ENCODE data around the gene PSKH1.

The PSKH1 gene

DNA sequence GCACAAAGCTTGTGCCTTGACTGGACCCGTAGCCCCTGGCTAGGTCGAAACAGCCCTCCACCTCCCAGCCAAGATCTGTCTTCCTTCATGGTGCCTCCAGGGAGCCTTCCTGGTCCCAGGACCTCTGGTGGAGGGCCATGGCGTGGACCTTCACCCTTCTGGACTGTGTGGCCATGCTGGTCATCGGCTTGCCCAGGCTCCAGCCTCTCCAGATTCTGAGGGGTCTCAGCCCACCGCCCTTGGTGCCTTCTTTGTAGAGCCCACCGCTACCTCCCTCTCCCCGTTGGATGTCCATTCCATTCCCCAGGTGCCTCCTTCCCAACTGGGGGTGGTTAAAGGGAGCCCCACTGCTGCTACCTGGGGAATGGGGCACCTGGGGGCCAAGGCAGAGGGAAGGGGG, 35.1 kb downstream of the PSKH1 start:
- H3K9me2 ChIP-seq (replicated peaks; ENCODE audit: control insufficient read depth, low read length), result no peaks in the 10 kb centered on the region
- no peak overlapping the region for H3K4me2 ChIP-seq (ENCODE audit: low read length)
- TF ChIP-seq, protein P1, sequence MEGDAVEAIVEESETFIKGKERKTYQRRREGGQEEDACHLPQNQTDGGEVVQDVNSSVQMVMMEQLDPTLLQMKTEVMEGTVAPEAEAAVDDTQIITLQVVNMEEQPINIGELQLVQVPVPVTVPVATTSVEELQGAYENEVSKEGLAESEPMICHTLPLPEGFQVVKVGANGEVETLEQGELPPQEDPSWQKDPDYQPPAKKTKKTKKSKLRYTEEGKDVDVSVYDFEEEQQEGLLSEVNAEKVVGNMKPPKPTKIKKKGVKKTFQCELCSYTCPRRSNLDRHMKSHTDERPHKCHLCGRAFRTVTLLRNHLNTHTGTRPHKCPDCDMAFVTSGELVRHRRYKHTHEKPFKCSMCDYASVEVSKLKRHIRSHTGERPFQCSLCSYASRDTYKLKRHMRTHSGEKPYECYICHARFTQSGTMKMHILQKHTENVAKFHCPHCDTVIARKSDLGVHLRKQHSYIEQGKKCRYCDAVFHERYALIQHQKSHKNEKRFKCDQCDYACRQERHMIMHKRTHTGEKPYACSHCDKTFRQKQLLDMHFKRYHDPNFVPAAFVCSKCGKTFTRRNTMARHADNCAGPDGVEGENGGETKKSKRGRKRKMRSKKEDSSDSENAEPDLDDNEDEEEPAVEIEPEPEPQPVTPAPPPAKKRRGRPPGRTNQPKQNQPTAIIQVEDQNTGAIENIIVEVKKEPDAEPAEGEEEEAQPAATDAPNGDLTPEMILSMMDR (IDR thresholded peaks at IDR 0.05; ENCODE audit: low read depth, low read length, poor library complexity, severe bottlenecking), result no peak
- no peak for TF ChIP-seq EZH2phosphoT487 (IDR thresholded peaks at IDR 0.05; ENCODE audit: borderline replicate concordance, low read length)
- no peaks in the 10 kb centered on the region for H3K27me3 ChIP-seq (ENCODE audit: control insufficient read depth, low read length)
- H3K4me3 ChIP-seq (ENCODE audit: low read length), result no peak overlapping the region
- no peaks in the 10 kb centered on the region for H3F3A ChIP-seq (ENCODE audit: control insufficient read depth, insufficient read depth)
- H3K79me2 ChIP-seq (ENCODE audit: control insufficient read depth, low read length), result no peaks in the 10 kb centered on the region
- no peaks in the 10 kb centered on the region for H3K9me3 ChIP-seq (ENCODE audit: control insufficient read depth, insufficient read depth, low read length)
- H4K20me1 ChIP-seq (ENCODE audit: control insufficient read depth, insufficient read depth, low read depth, low read length), result 0 out of 2 replicates have a peak, but pooled peaks cover 4% of the 10 kb centered on the region
- peaks cover 23% of the 10 kb centered on the region for H3K36me3 ChIP-seq (ENCODE audit: control insufficient read depth, low read length)
- H3K4me1 ChIP-seq (ENCODE audit: control insufficient read depth, low read length), result peaks cover 10% of the 10 kb centered on the region
- H3K27ac ChIP-seq (ENCODE audit: low read depth, low read length), result no peak overlapping the region

DNA sequence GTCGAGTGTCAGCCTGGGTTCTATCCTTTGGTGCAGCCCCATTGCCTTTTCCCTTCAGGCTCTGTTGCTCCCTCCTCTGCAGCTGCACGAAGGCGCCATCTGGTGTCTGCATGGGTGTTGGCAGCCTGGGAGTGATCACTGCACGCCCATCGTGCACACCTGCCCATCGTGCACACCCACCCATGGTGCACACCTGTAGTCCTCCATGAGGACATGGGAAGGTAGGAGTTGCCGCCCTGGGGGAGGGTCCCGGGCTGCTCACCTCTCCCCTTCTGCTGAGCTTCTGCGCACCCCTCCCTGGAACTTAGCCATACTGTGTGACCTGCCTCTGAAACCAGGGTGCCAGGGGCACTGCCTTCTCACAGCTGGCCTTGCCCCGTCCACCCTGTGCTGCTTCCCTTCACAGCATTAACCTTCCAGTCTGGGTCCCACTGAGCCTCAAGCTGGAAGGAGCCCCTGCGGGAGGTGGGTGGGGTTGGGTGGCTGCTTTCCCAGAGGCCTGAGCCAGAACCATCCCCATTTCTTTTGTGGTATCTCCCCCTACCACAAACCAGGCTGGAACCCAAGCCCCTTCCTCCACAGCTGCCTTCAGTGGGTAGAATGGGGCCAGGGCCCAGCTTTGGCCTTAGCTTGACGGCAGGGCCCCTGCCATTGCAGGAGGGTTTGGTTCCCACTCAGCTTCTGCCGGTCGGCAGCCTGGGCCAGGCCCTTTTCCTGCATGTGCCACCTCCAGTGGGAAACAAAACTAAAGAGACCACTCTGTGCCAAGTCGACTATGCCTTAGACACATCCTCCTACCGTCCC, 35.7 kb downstream of the PSKH1 start:
- peaks cover 26% of the 10 kb centered on the region for H3K36me3 ChIP-seq (ENCODE audit: control insufficient read depth, low read length)
- H3K9me2 ChIP-seq (replicated peaks; ENCODE audit: control insufficient read depth, low read length), result no peaks in the 10 kb centered on the region
- H4K20me1 ChIP-seq (ENCODE audit: control insufficient read depth, insufficient read depth, low read depth, low read length), result 0 out of 2 replicates have a peak, but pooled peaks cover 4% of the 10 kb centered on the region
- no peak overlapping the region for H3K27ac ChIP-seq (ENCODE audit: low read depth, low read length)
- TF ChIP-seq, protein P1 (IDR thresholded peaks at IDR 0.05; ENCODE audit: low read depth, low read length, poor library complexity, severe bottlenecking), result peak; percentile 97
- no peak for TF ChIP-seq EZH2phosphoT487 (IDR thresholded peaks at IDR 0.05; ENCODE audit: borderline replicate concordance, low read length)
- H3K79me2 ChIP-seq (ENCODE audit: control insufficient read depth, low read length), result no peaks in the 10 kb centered on the region; the same call in 1 of the 2 replicates
- H3F3A ChIP-seq (ENCODE audit: control insufficient read depth, insufficient read depth), result no peaks in the 10 kb centered on the region
- H3K4me2 ChIP-seq (ENCODE audit: low read length), result no peak overlapping the region
- H3K27me3 ChIP-seq (ENCODE audit: control insufficient read depth, low read length), result no peaks in the 10 kb centered on the region
- H3K9me3 ChIP-seq (ENCODE audit: control insufficient read depth, insufficient read depth, low read length), result no peaks in the 10 kb centered on the region
- peaks cover 10% of the 10 kb centered on the region for H3K4me1 ChIP-seq (ENCODE audit: control insufficient read depth, low read length)
- no peak overlapping the region for H3K4me3 ChIP-seq (ENCODE audit: low read length)

DNA sequence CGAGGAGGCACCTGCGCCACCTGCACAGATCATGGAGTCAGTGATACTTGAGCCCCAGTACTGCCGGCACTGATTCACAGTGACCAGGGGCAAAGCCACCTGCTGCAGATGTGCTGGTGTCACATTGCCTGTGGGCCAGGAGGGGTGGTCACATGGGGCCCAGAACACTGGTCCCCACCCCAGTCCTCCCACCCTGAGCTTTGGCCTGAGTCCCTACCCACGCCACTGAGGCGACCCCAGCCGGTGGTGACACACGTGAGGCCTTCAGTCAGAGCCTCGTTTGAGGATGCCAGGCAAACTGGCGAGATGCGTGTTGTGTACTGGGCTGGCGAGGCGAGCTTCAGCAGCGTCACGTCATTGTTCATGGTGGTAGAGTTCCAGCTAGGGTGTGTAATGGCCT, 37.1 kb downstream of the PSKH1 start:
- TF ChIP-seq, protein P1 (IDR thresholded peaks at IDR 0.05; ENCODE audit: low read depth, low read length, poor library complexity, severe bottlenecking), result no peak
- TF ChIP-seq EZH2phosphoT487 (IDR thresholded peaks at IDR 0.05; ENCODE audit: borderline replicate concordance, low read length), result no peak
- Histone ChIP-seq H3K27ac (ENCODE audit: low read depth, low read length) (no peak overlapping the region), H3K9me2 (replicated peaks; ENCODE audit: control insufficient read depth, low read length) (no peaks in the 10 kb centered on the region), H3K36me3 (ENCODE audit: control insufficient read depth, low read length) (peaks cover 40% of the 10 kb centered on the region), H3F3A (ENCODE audit: control insufficient read depth, insufficient read depth) (no peaks in the 10 kb centered on the region), H3K4me2 (ENCODE audit: low read length) (no peak overlapping the region), H3K4me3 (ENCODE audit: low read length) (no peak overlapping the region), H4K20me1 (ENCODE audit: control insufficient read depth, insufficient read depth, low read depth, low read length) (0 out of 2 replicates have a peak, but pooled peaks cover 4% of the 10 kb centered on the region), H3K9me3 (ENCODE audit: control insufficient read depth, insufficient read depth, low read length) (no peaks in the 10 kb centered on the region), H3K4me1 (ENCODE audit: control insufficient read depth, low read length) (peaks cover 18% of the 10 kb centered on the region), H3K79me2 (ENCODE audit: control insufficient read depth, low read length) (peaks cover 8% of the 10 kb centered on the region), H3K27me3 (ENCODE audit: control insufficient read depth, low read length) (no peaks in the 10 kb centered on the region)

Data from DOHH2 (cell line).